ENCODE results near the gene TNFRSF25. TPM values are rescaled to one million over a fixed set of nuclear protein-coding genes. Genes with fewer than 3 reads are reported as not detected.

The TNFRSF25 gene
- total and polyA plus RNA-seq, 9 of the 15 experiments (the other 6 are each of a cell fraction or from before 2014, with no cell fraction given), result 0.24 to 0.49 TPM; not detected in 7

DNA sequence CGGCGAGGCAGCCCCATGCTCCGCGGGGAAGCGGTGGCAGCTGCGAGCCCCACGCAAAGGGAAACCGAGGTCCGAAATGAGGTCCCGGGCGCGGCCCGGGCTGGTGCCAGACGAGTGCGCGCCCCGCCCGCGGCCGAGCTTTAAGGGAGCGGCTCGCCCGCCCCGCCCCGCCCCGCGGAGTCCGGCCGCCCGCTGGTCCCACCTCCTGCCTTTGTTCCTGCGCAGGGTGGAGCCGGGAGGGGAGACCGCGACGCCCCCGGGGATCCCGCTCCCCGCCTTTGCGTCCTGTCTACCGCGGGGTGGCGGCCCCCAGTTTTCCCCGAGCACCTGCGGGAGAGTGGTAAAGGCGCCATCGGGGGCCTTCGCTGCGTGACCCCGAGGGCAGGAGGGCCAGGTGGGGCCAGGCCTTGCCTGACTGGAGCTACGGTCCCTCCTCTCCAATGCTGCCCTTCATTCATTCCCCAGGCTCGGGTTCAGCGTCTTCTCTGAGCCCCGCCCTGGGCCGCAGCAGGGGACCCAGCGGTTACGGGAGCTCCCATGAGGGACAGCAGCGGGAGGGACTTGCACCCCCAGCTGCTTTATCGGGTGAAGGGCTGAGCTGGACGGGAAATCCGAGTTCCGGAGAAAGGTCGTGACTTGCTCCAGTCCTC lies 46.0 kb downstream of the TNFRSF25 start, which contains the start of gene HES2 (continued):
- TF ChIP-seq, protein P1, sequence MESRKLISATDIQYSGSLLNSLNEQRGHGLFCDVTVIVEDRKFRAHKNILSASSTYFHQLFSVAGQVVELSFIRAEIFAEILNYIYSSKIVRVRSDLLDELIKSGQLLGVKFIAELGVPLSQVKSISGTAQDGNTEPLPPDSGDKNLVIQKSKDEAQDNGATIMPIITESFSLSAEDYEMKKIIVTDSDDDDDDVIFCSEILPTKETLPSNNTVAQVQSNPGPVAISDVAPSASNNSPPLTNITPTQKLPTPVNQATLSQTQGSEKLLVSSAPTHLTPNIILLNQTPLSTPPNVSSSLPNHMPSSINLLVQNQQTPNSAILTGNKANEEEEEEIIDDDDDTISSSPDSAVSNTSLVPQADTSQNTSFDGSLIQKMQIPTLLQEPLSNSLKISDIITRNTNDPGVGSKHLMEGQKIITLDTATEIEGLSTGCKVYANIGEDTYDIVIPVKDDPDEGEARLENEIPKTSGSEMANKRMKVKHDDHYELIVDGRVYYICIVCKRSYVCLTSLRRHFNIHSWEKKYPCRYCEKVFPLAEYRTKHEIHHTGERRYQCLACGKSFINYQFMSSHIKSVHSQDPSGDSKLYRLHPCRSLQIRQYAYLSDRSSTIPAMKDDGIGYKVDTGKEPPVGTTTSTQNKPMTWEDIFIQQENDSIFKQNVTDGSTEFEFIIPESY (CRISPR knock-in tag; IDR thresholded peaks at IDR 0.05), result 0 out of 2 replicates have a peak, but pooled peaks have one; percentile 12
- TF ChIP-seq CXXC5 (CRISPR knock-in tag; IDR thresholded peaks at IDR 0.05), result 0 out of 2 replicates have a peak, but pooled peaks have one; percentile 8
- TF ChIP-seq FOXK1 (CRISPR knock-in tag; IDR thresholded peaks at IDR 0.05; ENCODE audit: borderline replicate concordance), result 0 out of 2 replicates have a peak, but pooled peaks have one; percentile 17
- TF ChIP-seq TCF15 (CRISPR knock-in tag; IDR thresholded peaks at IDR 0.05), result no peak
- TF ChIP-seq MCM3 (IDR thresholded peaks at IDR 0.05), result no peak
- TF ChIP-seq, protein P2, sequence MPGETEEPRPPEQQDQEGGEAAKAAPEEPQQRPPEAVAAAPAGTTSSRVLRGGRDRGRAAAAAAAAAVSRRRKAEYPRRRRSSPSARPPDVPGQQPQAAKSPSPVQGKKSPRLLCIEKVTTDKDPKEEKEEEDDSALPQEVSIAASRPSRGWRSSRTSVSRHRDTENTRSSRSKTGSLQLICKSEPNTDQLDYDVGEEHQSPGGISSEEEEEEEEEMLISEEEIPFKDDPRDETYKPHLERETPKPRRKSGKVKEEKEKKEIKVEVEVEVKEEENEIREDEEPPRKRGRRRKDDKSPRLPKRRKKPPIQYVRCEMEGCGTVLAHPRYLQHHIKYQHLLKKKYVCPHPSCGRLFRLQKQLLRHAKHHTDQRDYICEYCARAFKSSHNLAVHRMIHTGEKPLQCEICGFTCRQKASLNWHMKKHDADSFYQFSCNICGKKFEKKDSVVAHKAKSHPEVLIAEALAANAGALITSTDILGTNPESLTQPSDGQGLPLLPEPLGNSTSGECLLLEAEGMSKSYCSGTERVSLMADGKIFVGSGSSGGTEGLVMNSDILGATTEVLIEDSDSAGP (CRISPR knock-in tag; IDR thresholded peaks at IDR 0.05), result no peak
- TF ChIP-seq E2F6 (IDR thresholded peaks at IDR 0.05; ENCODE audit: borderline replicate concordance in 1 of 2, extremely low read depth in 1 of 2, insufficient read depth in 1 of 2, insufficient read length in 1 of 2, low read depth in 1 of 2, low read length in 1 of 2, poor library complexity in 1 of 2, severe bottlenecking in 1 of 2), result peak in 1 of 2 experiments; percentile 29
- TF ChIP-seq ZNF347 (CRISPR knock-in tag; IDR thresholded peaks at IDR 0.05; ENCODE audit: low read depth), result no peak
- peak; percentile 78 for TF ChIP-seq NRF1 (conservative IDR thresholded peaks at IDR 0.05 in 1 of 2, IDR thresholded peaks at IDR 0.05 in 1 of 2)
- TF ChIP-seq, protein P3, sequence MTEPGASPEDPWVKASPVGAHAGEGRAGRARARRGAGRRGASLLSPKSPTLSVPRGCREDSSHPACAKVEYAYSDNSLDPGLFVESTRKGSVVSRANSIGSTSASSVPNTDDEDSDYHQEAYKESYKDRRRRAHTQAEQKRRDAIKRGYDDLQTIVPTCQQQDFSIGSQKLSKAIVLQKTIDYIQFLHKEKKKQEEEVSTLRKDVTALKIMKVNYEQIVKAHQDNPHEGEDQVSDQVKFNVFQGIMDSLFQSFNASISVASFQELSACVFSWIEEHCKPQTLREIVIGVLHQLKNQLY (CRISPR knock-in tag; conservative IDR thresholded peaks at IDR 0.05), result no peak
- no peak for TF ChIP-seq MAFG (tag; conservative IDR thresholded peaks at IDR 0.05)
- 0 out of 2 replicates have a peak, but pooled peaks have one; percentile 56 for TF ChIP-seq NR1H2 (CRISPR knock-in tag; IDR thresholded peaks at IDR 0.05)
- no peak for TF ChIP-seq MIER1 (IDR thresholded peaks at IDR 0.05; ENCODE audit: low read depth)
- TF ChIP-seq, protein P4, sequence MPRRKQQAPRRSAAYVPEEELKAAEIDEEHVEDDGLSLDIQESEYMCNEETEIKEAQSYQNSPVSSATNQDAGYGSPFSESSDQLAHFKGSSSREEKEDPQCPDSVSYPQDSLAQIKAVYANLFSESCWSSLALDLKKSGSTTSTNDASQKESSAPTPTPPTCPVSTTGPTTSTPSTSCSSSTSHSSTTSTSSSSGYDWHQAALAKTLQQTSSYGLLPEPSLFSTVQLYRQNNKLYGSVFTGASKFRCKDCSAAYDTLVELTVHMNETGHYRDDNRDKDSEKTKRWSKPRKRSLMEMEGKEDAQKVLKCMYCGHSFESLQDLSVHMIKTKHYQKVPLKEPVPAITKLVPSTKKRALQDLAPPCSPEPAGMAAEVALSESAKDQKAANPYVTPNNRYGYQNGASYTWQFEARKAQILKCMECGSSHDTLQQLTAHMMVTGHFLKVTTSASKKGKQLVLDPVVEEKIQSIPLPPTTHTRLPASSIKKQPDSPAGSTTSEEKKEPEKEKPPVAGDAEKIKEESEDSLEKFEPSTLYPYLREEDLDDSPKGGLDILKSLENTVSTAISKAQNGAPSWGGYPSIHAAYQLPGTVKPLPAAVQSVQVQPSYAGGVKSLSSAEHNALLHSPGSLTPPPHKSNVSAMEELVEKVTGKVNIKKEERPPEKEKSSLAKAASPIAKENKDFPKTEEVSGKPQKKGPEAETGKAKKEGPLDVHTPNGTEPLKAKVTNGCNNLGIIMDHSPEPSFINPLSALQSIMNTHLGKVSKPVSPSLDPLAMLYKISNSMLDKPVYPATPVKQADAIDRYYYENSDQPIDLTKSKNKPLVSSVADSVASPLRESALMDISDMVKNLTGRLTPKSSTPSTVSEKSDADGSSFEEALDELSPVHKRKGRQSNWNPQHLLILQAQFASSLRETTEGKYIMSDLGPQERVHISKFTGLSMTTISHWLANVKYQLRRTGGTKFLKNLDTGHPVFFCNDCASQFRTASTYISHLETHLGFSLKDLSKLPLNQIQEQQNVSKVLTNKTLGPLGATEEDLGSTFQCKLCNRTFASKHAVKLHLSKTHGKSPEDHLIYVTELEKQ (CRISPR knock-in tag; IDR thresholded peaks at IDR 0.05), result no peak
- TF ChIP-seq SRSF3 (IDR thresholded peaks at IDR 0.05; ENCODE audit: insufficient read depth, low read length), result no peak
